ENCODE results near the gene ZNF117. TPM values are rescaled to one million over a fixed set of nuclear protein-coding genes. Genes with fewer than 3 reads are reported as not detected.
"Not testable (repeated sequence)": the region's sequence is repeated elsewhere in the genome, so short reads cannot be mapped to it uniquely, and the experiment has no call there.

Gene ZNF117
- total RNA-seq, 2 donors from 2014 or later = 1.6 to 2.0 TPM

DNA sequence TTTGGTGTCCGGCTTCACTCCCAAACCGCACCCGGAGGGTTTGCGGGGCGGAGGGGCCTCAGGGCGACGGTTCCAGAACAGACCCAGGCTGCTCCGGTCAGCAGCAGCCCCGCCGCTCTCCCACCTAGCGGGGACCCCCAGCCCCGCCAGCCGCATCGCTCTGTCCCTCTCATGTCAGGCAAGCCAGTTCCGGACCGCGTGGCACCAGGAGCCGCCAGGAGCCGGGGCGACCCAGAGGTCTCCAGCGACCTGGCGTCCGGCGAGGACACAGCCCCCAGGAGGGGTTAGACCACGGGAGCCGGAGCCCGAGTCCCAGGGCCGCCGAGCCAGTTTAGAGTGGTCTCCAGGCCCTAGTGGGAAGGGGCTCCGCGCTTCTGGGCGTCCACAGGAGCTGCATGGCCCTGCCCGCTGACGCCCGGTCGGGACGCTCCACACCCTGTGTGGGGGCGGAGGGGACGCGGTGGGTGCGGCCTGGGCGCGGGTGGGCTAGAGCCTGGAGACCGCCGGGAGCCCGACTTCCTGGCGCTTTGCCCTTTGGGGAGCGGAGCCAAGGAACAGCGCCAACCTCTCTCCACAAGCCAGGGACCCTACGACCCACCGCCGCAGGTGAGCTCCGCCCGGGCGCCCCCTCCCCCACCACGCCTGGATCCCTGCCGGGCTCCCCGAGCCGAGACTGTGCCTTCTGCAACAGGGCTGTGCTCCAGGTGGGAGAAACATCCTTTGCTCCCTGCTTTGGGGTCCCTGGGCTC lies 43.4 kb downstream of the ZNF117 start:
- Histone ChIP-seq H3K36me3 (no peaks in the 10 kb centered on the region), H3K9me3 (no peaks in the 10 kb centered on the region), H3K4me3 (peak overlapping the region; percentile 25 to 48), H3K4me1 (peaks cover 0 to 10% of the 10 kb centered on the region in 2 donors), H3K27me3 (peaks cover 4 to 11% of the 10 kb centered on the region in 2 donors), H3K27ac (no peak overlapping the region)
- TF ChIP-seq, protein P1, sequence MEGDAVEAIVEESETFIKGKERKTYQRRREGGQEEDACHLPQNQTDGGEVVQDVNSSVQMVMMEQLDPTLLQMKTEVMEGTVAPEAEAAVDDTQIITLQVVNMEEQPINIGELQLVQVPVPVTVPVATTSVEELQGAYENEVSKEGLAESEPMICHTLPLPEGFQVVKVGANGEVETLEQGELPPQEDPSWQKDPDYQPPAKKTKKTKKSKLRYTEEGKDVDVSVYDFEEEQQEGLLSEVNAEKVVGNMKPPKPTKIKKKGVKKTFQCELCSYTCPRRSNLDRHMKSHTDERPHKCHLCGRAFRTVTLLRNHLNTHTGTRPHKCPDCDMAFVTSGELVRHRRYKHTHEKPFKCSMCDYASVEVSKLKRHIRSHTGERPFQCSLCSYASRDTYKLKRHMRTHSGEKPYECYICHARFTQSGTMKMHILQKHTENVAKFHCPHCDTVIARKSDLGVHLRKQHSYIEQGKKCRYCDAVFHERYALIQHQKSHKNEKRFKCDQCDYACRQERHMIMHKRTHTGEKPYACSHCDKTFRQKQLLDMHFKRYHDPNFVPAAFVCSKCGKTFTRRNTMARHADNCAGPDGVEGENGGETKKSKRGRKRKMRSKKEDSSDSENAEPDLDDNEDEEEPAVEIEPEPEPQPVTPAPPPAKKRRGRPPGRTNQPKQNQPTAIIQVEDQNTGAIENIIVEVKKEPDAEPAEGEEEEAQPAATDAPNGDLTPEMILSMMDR (IDR thresholded peaks at IDR 0.05) = no peak
- DNase-seq (ENCODE audit: low spot score) = no peak

DNA sequence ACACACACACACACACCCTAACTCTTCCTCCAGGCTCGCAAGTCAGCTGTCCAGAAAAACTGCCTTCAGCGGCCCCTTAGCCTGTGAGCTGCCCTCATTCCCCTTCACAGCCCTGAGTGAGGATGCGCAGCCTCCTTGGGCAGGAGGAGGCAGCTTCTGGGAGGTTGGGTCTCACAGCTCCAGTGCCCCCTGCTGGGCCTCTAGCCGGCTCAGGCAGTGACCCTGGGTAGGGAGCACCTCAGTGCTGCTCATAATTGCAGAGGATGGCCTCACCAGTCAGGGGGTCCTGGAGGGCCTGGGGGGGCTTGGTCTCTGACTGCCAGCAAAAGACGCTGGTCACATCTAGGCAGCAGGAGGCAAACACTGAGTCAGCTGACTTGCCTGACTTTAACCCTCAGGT lies 44.1 kb downstream of the ZNF117 start:
- TF ChIP-seq, protein P1 (IDR thresholded peaks at IDR 0.05) = peak in 1 of 2 donors; percentile 19
- Histone ChIP-seq H3K4me3 (no peak overlapping the region), H3K9me3 (no peaks in the 10 kb centered on the region), H3K27ac (no peak overlapping the region), H3K36me3 (no peaks in the 10 kb centered on the region), H3K4me1 (peaks cover 0 to 10% of the 10 kb centered on the region in 2 donors), H3K27me3 (peaks cover 4 to 11% of the 10 kb centered on the region in 2 donors)
- DNase-seq (ENCODE audit: low spot score) = no peak

DNA sequence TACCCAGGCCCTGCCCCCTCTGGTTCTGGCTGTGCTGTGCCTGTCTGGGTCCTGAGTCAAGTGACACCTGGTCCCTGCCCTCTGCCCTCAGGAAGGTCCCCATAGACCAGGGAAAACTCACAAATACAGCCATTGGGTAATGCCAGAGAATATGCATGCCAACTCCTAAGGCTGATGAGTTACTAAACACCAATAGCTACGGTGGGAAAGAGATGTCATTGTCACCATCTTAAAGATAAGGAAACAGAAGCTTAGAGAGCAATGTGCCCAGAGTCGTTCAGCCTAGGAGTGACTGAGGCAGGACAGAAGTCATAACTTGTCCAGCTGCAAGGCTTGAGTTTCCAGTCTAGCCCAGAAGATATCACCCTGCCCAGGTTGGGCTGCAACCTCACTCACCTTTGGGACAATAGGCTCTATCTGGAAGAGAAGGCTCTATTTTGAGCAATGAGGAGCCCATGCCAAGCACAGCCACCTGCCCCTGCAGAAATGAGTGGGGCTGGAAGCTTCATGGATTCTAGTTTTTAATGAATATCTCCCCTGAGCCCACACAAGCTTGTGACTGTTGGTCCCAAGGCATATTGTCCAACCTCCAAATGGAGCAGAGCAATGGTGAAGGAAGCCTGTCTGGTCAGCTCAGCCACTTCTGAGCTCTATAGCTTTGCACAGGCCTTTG lies 45.2 kb downstream of the ZNF117 start:
- Histone ChIP-seq H3K27ac (no peak overlapping the region), H3K4me1 (peaks cover 0 to 10% of the 10 kb centered on the region in 2 donors), H3K27me3 (peaks cover 4 to 11% of the 10 kb centered on the region in 2 donors), H3K4me3 (no peak overlapping the region), H3K9me3 (no peaks in the 10 kb centered on the region), H3K36me3 (no peaks in the 10 kb centered on the region)
- no peak for DNase-seq (ENCODE audit: low spot score)
- TF ChIP-seq, protein P1 (IDR thresholded peaks at IDR 0.05) = no peak

DNA sequence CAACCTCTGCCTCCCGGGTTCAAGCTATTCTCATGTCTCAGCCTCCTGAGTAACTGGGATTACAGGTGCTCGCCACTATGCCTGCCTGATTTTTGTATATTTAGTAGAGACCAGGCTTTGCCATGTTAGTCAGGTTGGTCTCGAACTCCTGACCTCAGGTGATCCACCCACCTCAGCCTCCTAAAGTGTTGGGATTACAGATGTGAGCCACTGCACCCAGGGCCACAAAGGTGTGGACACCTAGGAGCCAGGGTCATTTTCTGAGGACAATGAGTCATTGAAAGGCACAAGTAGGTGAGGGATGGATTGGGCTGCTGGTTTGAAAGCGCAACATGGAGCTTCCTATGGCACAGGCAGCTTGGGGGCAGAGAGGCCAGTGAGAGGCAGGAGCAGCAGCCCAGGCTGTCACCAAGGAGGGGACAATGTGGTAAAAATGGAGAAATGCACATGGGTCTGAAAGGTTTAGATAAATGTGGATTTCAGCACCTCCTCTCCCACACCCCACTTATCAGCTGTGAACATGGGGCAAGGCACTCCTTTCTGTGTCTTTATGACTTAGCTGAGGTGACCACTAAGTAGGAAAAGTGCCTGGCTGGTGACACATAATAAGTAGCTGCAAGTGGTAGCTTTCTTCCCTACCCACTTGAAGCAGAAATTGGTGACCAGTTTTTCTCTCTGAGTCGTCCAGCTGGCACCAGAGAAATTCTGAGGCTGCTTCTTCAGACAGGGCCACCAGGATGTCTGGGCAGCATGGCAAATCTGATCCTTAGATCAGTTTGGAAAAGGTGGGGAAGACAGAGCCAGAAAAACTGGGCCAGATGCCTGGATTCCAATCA lies 46.0 kb downstream of the ZNF117 start:
- not testable (repeated sequence) for H3K4me1 ChIP-seq; DNase-seq (ENCODE audit: low spot score); H3K9me3 ChIP-seq; H3K27ac ChIP-seq; H3K36me3 ChIP-seq; H3K4me3 ChIP-seq
- H3K27me3 ChIP-seq = peaks cover 4 to 11% of the 10 kb centered on the region in 2 donors

DNA sequence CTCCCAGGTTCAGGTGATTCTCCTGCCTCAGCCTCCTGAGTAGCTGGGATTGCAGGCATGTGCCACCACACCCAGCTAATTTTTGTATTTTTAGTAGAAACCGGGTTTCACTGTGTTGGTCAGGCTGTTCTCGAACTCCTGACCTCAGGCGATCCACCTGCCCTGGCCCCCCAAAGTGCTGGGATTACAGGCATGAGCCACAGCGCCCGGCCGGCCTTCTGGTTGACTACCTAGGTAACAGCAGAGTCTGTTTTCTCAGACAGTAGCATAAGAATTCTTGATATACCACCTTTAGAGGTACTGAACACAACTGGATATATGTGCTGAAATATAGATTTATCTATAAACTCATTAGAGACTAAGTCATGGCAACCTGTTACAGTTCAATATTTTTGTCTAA lies 50.8 kb downstream of the ZNF117 start:
- not testable (repeated sequence) for H3K4me3 ChIP-seq; DNase-seq (ENCODE audit: low spot score); H3K27ac ChIP-seq; H3K36me3 ChIP-seq; H3K27me3 ChIP-seq; H3K4me1 ChIP-seq; H3K9me3 ChIP-seq

DNA sequence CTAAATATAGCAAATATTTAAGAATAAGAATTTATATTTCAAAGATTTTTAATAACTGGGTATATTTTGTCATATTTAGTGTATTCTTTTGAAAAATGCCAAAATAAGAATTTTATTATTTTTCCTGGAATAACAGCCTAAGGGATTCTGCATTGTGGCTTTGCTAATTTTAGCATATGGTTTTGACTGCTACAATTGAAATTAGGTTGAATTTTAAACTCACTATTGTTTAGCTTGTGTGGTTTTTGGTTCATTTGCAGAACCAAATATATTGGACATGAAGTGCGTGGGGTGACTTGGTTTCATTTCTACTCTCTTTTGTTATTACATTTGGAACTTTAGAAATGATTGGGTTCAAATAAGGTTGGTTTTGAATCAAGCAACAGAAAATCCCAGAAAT lies 52.3 kb downstream of the ZNF117 start:
- no peaks in the 10 kb centered on the region for H3K36me3 ChIP-seq
- H3K4me3 ChIP-seq = no peak overlapping the region
- H3K27me3 ChIP-seq = no peaks in the 10 kb centered on the region
- H3K9me3 ChIP-seq = peaks cover 0 to 15% of the 10 kb centered on the region in 2 donors
- TF ChIP-seq, protein P1 (IDR thresholded peaks at IDR 0.05) = no peak
- no peaks in the 10 kb centered on the region for H3K4me1 ChIP-seq
- H3K27ac ChIP-seq = no peak overlapping the region
- DNase-seq (ENCODE audit: low spot score) = no peak

All from right atrium auricular region (tissue), 2 donors.